ENCODE results near the gene PLEKHG4B.

GRCh38 chr5:127886-128285 is 35.9 kb downstream of the PLEKHG4B start:
- no peak for TF ChIP-seq CTCF (IDR thresholded peaks at IDR 0.05 in 8 of 11, conservative IDR thresholded peaks at IDR 0.05 in 3 of 11)
- TF ChIP-seq POLR2A (IDR thresholded peaks at IDR 0.05) = no peak
- no peak for TF ChIP-seq POLR2AphosphoS5 (IDR thresholded peaks at IDR 0.05)

All from spleen (tissue), 7 donors.